GM12878 (cell line): ENCODE measurements around the gene CEP19. TPM values are rescaled to one million over a fixed set of nuclear protein-coding genes. Genes with fewer than 3 reads are reported as not detected.

Source experiments
- ATAC-seq: fragments of 200-7000 bp; cut with Tn5 transposase; 3 replicates; pipeline ENCODE4 v1.9.1; 2020; ENCODE audit warnings: mild to moderate bottlenecking, moderate library complexity
- BruUV-seq: library from RNA; stranded (reverse); fragments of 400-500 nt; replicated peaks from 2 replicates; lab custom pipeline; 2021; lab: Mats Ljungman, UMichigan
- CTCF ChIA-PET: fragments of 300-600 bp; sonication (Branson Sonifier 250); formaldehyde crosslinking; extraction: SDS; loops from one replicate; lab custom pipeline; 2021; ENCODE audit warnings: inconsistent platforms; lab: Yijun Ruan, JAX
- POLR2A ChIA-PET: fragments of 350-600 bp; formaldehyde crosslinking; extraction: SDS; loops from one replicate; lab custom pipeline; 2021; ENCODE audit warnings: inconsistent platforms; lab: Charles Lee
- RAD21 ChIA-PET: fragments of 300-600 bp; sonication (Branson Sonifier 250); formaldehyde crosslinking; loops from one replicate; lab custom pipeline; 2023; ENCODE audit warnings: antibody characterized with exemption; ENCODE audit not compliant: unreplicated experiment; lab: Charles Lee
- SMC1A ChIA-PET: fragments of 300-600 bp; sonication (Branson Sonifier 250); formaldehyde crosslinking; loops from one replicate; lab custom pipeline; 2023; ENCODE audit not compliant: unreplicated experiment, uncharacterized antibody; lab: Charles Lee
- DNase-seq: peaks from one replicate; pipeline ENCODE4 v3.0.0-alpha.2; 2011; ENCODE audit warnings: low read depth, low spot score
- FAIRE-seq: peaks from 3 replicates; lab custom pipeline; 2011; peaks lifted over from hg19 to GRCh38; lab: Jason Lieb, UNC
- H2AFZ ChIP-seq: 2 replicates; pipeline ENCODE4 v1.6.0; 2011; ENCODE audit warnings: low read depth, low read length, control low read depth; ENCODE audit not compliant: control insufficient read depth
- H3K27ac ChIP-seq: 2 replicates; pipeline ENCODE4 v1.5.1; 2011; ENCODE audit warnings: control low read depth; ENCODE audit not compliant: control insufficient read depth, insufficient read depth
- H3K27me3 ChIP-seq, 2 experiments: replicated peaks in 1 of 2; 2 replicates each; pipeline versions ENCODE4 v1.6.0 to v1.6.1; 2011; ENCODE audit warnings: low read length in 1 of 2; ENCODE audit not compliant: control insufficient read depth in 2 of 2, insufficient read depth in 2 of 2
- H3K36me3 ChIP-seq, 2 experiments: 2 replicates each; pipeline ENCODE4 v1.5.1; 2011; ENCODE audit warnings: low read length in 1 of 2; ENCODE audit not compliant: control insufficient read depth in 2 of 2, insufficient read depth in 2 of 2
- H3K4me1 ChIP-seq: 2 replicates; pipeline ENCODE4 v1.6.1; 2011; ENCODE audit warnings: mild to moderate bottlenecking, low read length, moderate library complexity, mixed read lengths; ENCODE audit not compliant: control insufficient read depth, insufficient read depth
- H3K4me2 ChIP-seq: 2 replicates; pipeline ENCODE4 v1.6.0; 2011; ENCODE audit warnings: control low read depth; ENCODE audit not compliant: control insufficient read depth, insufficient read depth
- H3K4me3 ChIP-seq: fragments of 200-600 bp; sonication (generic); 2 replicates; pipeline ENCODE4 v1.5.1; 2016
- H3K79me2 ChIP-seq: 2 replicates; pipeline ENCODE4 v1.6.0; 2011; ENCODE audit warnings: low read length; ENCODE audit not compliant: control insufficient read depth, insufficient read depth
- H3K9ac ChIP-seq: 2 replicates; pipeline ENCODE4 v1.8.0; 2011; ENCODE audit warnings: low read length, control low read depth, mixed read lengths; ENCODE audit not compliant: control insufficient read depth, insufficient read depth
- H3K9me3 ChIP-seq: replicated peaks from 3 replicates; pipeline ENCODE4 v1.5.1; 2011; ENCODE audit warnings: mild to moderate bottlenecking, low read length; ENCODE audit not compliant: control insufficient read depth, insufficient read depth
- H4K20me1 ChIP-seq: 2 replicates; pipeline ENCODE4 v1.6.0; 2011; ENCODE audit not compliant: control insufficient read depth, insufficient read depth
- IKZF2 ChIP-seq, 2 experiments: fragments of 450-650 bp; IDR thresholded peaks; 2 replicates each; pipeline ENCODE4 v1.6.1; 2017; ENCODE audit warnings: mild to moderate bottlenecking in 2 of 2, moderate library complexity in 2 of 2
- KLF5 ChIP-seq: fragments of 450-650 bp; IDR thresholded peaks from 2 replicates; pipeline ENCODE4 v1.6.1; 2014; ENCODE audit warnings: mild to moderate bottlenecking; ENCODE audit not compliant: partially characterized antibody
- MEF2B ChIP-seq: fragments of 450-650 bp; IDR thresholded peaks from 2 replicates; pipeline ENCODE4 v1.6.1; 2018; ENCODE audit warnings: mild to moderate bottlenecking, moderate library complexity; ENCODE audit not compliant: partially characterized antibody, poor library complexity, severe bottlenecking
- MTA3 ChIP-seq: IDR thresholded peaks from 2 replicates; pipeline ENCODE4 v1.6.1; 2012; ENCODE audit warnings: low read length, inconsistent platforms, borderline replicate concordance
- NFYA ChIP-seq: IDR thresholded peaks from 2 replicates; pipeline ENCODE4 v1.6.1; 2011; ENCODE audit warnings: low read depth, mild to moderate bottlenecking, low read length, improper control_type of control experiment, borderline replicate concordance
- SMARCA5 ChIP-seq: fragments of 450-650 bp; IDR thresholded peaks from 2 replicates; pipeline ENCODE4 v1.6.1; 2017; ENCODE audit warnings: mild to moderate bottlenecking
- YBX1 ChIP-seq: fragments of 450-650 bp; IDR thresholded peaks from 2 replicates; pipeline ENCODE4 v1.6.1; 2016; ENCODE audit warnings: antibody characterized with exemption
- WGBS: methylation state at CpG from one replicate; pipeline ENCODE4 v1.1.6; 2016; ENCODE audit warnings: low lambda C conversion rate; ENCODE audit not compliant: insufficient replicate concordance, insufficient coverage; ENCODE audit errors: missing lambda C conversion rate; 5-methylcytosine and 5-hydroxymethylcytosine counted together
- in situ Hi-C: fragments of 300-500 bp; cut with MboI; formaldehyde crosslinking; loops from 9 replicates; pipeline ENCODE4 v1.14.3; 2018; ENCODE audit warnings: mixed read lengths
- intact Hi-C: fragments of 100-400 bp; cut with micrococcal nuclease; formaldehyde crosslinking; loops from one replicate; pipeline ENCODE4 v1.14.2; 2022; ENCODE audit not compliant: unreplicated experiment
- polyA plus RNA-seq, 11 experiments: library from polyadenylated mRNA; depleted of rRNA in 4 of 11; unstranded in 6 of 11; stranded (reverse) in 5 of 11; fragments of >200 nt; fragmentation: Nextera tagmentation in 4 of 11; fragmentation: Illumina TruSeq in 1 of 11; extraction: Ambion mirVana in 4 of 11; extraction: Trizol in 1 of 11; gene quantifications; 1 replicate in 1 of 11; 2 replicates in 10 of 11; pipeline versions ENCODE4 v1.2.1 to v1.2.3, GENCODE V29; 2011 to 2016; ENCODE audit warnings: inconsistent platforms in 2 of 11, missing spikeins in 2 of 11, low read depth in 1 of 11
- total RNA-seq, 4 experiments: library from RNA; depleted of rRNA in 3 of 4; stranded (reverse); fragments of >200 nt in 3 of 4; fragmentation: Illumina TruSeq in 1 of 4; extraction: Trizol in 1 of 4; gene quantifications; 2 replicates each; pipeline versions ENCODE4 v1.2.1 to v1.2.3, GENCODE V29; 2013 to 2021
- TF ChIP-seq, protein P1 (sequence below): fragments of 450-650 bp; IDR thresholded peaks from 2 replicates; pipeline ENCODE4 v1.6.1; 2018; ENCODE audit warnings: mild to moderate bottlenecking, low read depth, moderate library complexity; ENCODE audit not compliant: partially characterized antibody
- TF ChIP-seq, protein P2 (sequence below): fragments of 450-650 bp; IDR thresholded peaks from 2 replicates; pipeline ENCODE4 v1.6.1; 2017; ENCODE audit warnings: mild to moderate bottlenecking, low read depth, inconsistent platforms; ENCODE audit not compliant: poor library complexity, severe bottlenecking

Gene CEP19
- total and polyA plus RNA-seq, 10 of the 15 experiments (the other 5 are each of a cell fraction or from before 2014, with no cell fraction given) = 1.9 to 5.9 (median 2.7) TPM

DNA sequence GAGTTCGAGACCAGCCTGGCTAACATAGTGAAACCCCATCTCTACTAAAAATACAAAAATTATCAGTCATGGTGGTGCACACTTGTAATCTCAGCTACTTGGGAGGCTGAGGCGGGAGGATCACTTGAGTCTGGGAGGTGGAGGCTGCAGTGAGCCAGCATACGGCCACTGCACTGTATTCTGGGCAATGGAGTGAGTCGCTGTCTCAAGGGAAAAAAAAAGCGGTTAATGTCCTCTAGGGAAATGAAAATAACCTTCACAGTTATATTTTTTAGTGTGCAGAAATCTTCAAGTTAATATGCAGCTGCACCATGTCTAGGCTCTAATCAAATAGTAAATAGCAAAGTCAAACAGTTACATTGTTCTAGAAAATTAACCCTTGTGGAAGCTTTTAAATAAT, 14.8 kb downstream of the CEP19 start:
- Histone ChIP-seq H3K9ac (no peak overlapping the region), H2AFZ (no peak overlapping the region), H3K4me3 (no peak overlapping the region), H3K79me2 (no peaks in the 10 kb centered on the region), H3K4me2 (no peak overlapping the region), H3K36me3 (no peaks in the 10 kb centered on the region), H3K27me3 (no peaks in the 10 kb centered on the region), H3K4me1 (no peaks in the 10 kb centered on the region)
- intact Hi-C loops = no loop called here
- WGBS = 63% methylated on average over 5 of the region's 5 CpGs
- ATAC-seq = no peak
- no peak for TF ChIP-seq NFYA
- TF ChIP-seq MTA3 = no peak
- TF ChIP-seq, protein P1, sequence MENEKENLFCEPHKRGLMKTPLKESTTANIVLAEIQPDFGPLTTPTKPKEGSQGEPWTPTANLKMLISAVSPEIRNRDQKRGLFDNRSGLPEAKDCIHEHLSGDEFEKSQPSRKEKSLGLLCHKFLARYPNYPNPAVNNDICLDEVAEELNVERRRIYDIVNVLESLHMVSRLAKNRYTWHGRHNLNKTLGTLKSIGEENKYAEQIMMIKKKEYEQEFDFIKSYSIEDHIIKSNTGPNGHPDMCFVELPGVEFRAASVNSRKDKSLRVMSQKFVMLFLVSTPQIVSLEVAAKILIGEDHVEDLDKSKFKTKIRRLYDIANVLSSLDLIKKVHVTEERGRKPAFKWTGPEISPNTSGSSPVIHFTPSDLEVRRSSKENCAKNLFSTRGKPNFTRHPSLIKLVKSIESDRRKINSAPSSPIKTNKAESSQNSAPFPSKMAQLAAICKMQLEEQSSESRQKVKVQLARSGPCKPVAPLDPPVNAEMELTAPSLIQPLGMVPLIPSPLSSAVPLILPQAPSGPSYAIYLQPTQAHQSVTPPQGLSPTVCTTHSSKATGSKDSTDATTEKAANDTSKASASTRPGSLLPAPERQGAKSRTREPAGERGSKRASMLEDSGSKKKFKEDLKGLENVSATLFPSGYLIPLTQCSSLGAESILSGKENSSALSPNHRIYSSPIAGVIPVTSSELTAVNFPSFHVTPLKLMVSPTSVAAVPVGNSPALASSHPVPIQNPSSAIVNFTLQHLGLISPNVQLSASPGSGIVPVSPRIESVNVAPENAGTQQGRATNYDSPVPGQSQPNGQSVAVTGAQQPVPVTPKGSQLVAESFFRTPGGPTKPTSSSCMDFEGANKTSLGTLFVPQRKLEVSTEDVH = no peak
- 0 out of 2 replicates have a peak, but pooled peaks have one; percentile 44 for TF ChIP-seq SMARCA5
- TF ChIP-seq, protein P2, sequence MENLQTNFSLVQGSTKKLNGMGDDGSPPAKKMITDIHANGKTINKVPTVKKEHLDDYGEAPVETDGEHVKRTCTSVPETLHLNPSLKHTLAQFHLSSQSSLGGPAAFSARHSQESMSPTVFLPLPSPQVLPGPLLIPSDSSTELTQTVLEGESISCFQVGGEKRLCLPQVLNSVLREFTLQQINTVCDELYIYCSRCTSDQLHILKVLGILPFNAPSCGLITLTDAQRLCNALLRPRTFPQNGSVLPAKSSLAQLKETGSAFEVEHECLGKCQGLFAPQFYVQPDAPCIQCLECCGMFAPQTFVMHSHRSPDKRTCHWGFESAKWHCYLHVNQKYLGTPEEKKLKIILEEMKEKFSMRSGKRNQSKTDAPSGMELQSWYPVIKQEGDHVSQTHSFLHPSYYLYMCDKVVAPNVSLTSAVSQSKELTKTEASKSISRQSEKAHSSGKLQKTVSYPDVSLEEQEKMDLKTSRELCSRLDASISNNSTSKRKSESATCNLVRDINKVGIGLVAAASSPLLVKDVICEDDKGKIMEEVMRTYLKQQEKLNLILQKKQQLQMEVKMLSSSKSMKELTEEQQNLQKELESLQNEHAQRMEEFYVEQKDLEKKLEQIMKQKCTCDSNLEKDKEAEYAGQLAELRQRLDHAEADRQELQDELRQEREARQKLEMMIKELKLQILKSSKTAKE = no peak
- no peak for TF ChIP-seq YBX1
- no peak for TF ChIP-seq IKZF2 (IDR thresholded peaks at IDR 0.05)
- peak; percentile 74 for TF ChIP-seq MEF2B
- no peak for TF ChIP-seq KLF5
- TF ChIP-seq, all 136 proteins: peak for 2
- RAD21 ChIA-PET = no interaction called here
- FAIRE-seq (no peak), DNase-seq (no peak)
- Histone ChIP-seq H3K27ac (no peak overlapping the region), H4K20me1 (no peaks in the 10 kb centered on the region), H3K9me3 (no peaks in the 10 kb centered on the region)
- POLR2A ChIA-PET = interaction anchor here (0.9 kb wide), 1 partner anchor 130 kb away, joined by 4 read pairs; no protein-coding TSS in a partner anchor
- CTCF ChIA-PET = interaction anchor here (1.1 to 2.6 kb wide), 2 partner anchors 88 to 173 kb away, joined by 4 to 11 read pairs; no protein-coding TSS in a partner anchor
- in situ Hi-C loops = no loop called here
- SMC1A ChIA-PET = interaction anchor here (1.3 to 1.6 kb wide), 4 partner anchors 18 to 85 kb away, joined by 3 to 5 read pairs (median 4); no protein-coding TSS in a partner anchor
- no TSS peak for BruUV-seq
